Measurements from ENCODE around the gene CD2BP2. TPM values are rescaled to one million over a fixed set of nuclear protein-coding genes. Genes with fewer than 3 reads are reported as not detected.

The CD2BP2 gene
- total and polyA plus RNA-seq, 2 of the 13 experiments (the other 11 are each of a cell fraction or from before 2014, with no cell fraction given), result 24.9 to 54.6 TPM

GRCh38 chr16:30401768-30402425 is 46.8 kb upstream of the CD2BP2 start (continued):
- TF ChIP-seq ZBTB44 (CRISPR knock-in tag; IDR thresholded peaks at IDR 0.05), result no peak
- peak; percentile 57; the same call in 1 of the 2 replicates for TF ChIP-seq ZBTB43 (CRISPR knock-in tag; conservative IDR thresholded peaks at IDR 0.05)
- peak; percentile 45; the same call in 1 of the 2 replicates for TF ChIP-seq PHF20 (CRISPR knock-in tag; IDR thresholded peaks at IDR 0.05)
- peak; percentile 83; the same call in 1 of the 2 replicates for TF ChIP-seq KDM6A (CRISPR knock-in tag; IDR thresholded peaks at IDR 0.05; ENCODE audit: low read depth)
- no peak for TF ChIP-seq SRSF1 (optimal IDR thresholded peaks at IDR 0.05; ENCODE audit: low read depth, low read length)
- no peak for TF ChIP-seq SRSF9 (IDR thresholded peaks at IDR 0.05; ENCODE audit: borderline replicate concordance, insufficient read depth, low read depth, low read length, poor library complexity, severe bottlenecking)
- TF ChIP-seq CSRNP1 (CRISPR knock-in tag; IDR thresholded peaks at IDR 0.05), result 0 out of 2 replicates have a peak, but pooled peaks have one; percentile 65
- no peak for TF ChIP-seq ONECUT2 (CRISPR knock-in tag; IDR thresholded peaks at IDR 0.05)
- TF ChIP-seq, protein P1, sequence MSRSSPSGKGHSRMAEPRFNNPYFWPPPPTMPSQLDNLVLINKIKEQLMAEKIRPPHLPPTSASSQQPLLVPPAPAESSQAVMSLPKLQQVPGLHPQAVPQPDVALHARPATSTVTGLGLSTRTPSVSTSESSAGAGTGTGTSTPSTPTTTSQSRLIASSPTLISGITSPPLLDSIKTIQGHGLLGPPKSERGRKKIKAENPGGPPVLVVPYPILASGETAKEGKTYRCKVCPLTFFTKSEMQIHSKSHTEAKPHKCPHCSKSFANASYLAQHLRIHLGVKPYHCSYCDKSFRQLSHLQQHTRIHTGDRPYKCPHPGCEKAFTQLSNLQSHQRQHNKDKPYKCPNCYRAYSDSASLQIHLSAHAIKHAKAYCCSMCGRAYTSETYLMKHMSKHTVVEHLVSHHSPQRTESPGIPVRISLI (CRISPR knock-in tag; IDR thresholded peaks at IDR 0.05; ENCODE audit: borderline replicate concordance), result 0 out of 2 replicates have a peak, but pooled peaks have one; percentile 23
- peak; percentile 78; the same call in 1 of the 2 replicates for TF ChIP-seq DPF2 (CRISPR knock-in tag; IDR thresholded peaks at IDR 0.05; ENCODE audit: borderline replicate concordance, low read depth)
- TF ChIP-seq JUND (CRISPR knock-in tag; IDR thresholded peaks at IDR 0.05), result no peak
- TF ChIP-seq KMT2B (CRISPR knock-in tag; IDR thresholded peaks at IDR 0.05), result peak; percentile 34; the same call in 1 of the 2 replicates
- 0 out of 2 replicates have a peak, but pooled peaks have one; percentile 56 for TF ChIP-seq ZMYM4 (CRISPR knock-in tag; IDR thresholded peaks at IDR 0.05)
- no peak for TF ChIP-seq NPAS2 (CRISPR knock-in tag; IDR thresholded peaks at IDR 0.05; ENCODE audit: borderline replicate concordance)
- TF ChIP-seq ZSCAN20 (CRISPR knock-in tag; IDR thresholded peaks at IDR 0.05; ENCODE audit: borderline replicate concordance), result peak; percentile 80; the same call in 1 of the 2 replicates
- peak; percentile 77 for TF ChIP-seq ZNF609 (CRISPR knock-in tag; IDR thresholded peaks at IDR 0.05; ENCODE audit: borderline replicate concordance)
- TF ChIP-seq RBM22 (optimal IDR thresholded peaks at IDR 0.05; ENCODE audit: low read length), result no peak
